Measurements from ENCODE around the gene SMOC2.

SMOC2 gene

GRCh38 chr6:168412456-168412855 lies 28.5 kb upstream of the SMOC2 start:
- no peak for ATAC-seq
- no peak for DNase-seq
- H3K27ac Mint-ChIP-seq = no peak overlapping the region
- H3K4me3 Mint-ChIP-seq = no peak overlapping the region
- H3K9me3 Mint-ChIP-seq = no peaks in the 10 kb centered on the region
- peaks cover 12% of the 10 kb centered on the region for H3K27me3 Mint-ChIP-seq
- no peaks in the 10 kb centered on the region for H3K4me1 Mint-ChIP-seq

DNA sequence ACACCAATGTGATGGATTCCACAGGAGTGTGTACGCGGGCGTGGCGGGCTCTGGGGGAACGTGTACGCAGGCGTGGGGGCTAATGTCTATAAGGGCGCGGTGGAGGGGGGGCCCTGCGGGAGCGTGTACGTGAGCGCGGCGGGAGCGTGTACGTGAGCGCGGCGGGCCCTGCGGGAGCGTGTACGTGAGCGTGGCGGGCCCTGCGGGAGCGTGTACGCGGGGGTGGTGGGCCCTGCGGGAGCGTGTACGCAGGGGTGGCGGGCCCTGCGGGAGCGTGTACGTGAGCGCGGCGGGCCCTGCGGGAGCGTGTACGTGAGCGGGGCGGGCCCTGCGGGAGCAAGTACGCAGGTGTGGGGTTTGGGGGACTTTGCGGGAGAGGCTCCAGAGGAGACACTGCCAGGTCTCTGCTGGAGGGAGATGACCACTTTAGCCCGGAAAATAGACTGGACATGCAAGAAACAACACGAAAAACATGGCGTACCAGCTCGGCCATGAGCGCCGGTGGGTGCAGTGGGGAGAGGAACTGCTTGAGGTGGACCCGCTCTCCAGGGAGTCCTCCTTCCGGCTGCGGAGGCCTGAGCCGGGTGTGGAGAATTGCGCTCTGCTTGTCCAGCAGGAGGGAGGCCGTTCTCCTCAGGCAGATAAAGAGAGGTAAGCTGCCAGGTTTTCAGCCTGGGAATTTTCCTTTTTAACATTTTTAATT lies 27.8 kb upstream of the SMOC2 start:
- DNase-seq = no peak
- no peak overlapping the region for H3K27ac Mint-ChIP-seq
- H3K4me1 Mint-ChIP-seq = no peaks in the 10 kb centered on the region
- peaks cover 16% of the 10 kb centered on the region for H3K27me3 Mint-ChIP-seq
- no peak overlapping the region for H3K4me3 Mint-ChIP-seq
- H3K9me3 Mint-ChIP-seq = no peaks in the 10 kb centered on the region
- ATAC-seq = peak; percentile 65

- H3K4me1 Mint-ChIP-seq = no peaks in the 10 kb centered on the region
- ATAC-seq (no peak), DNase-seq (no peak)
- peaks cover 23% of the 10 kb centered on the region for H3K27me3 Mint-ChIP-seq
- H3K4me3 Mint-ChIP-seq = no peak overlapping the region
- no peak overlapping the region for H3K27ac Mint-ChIP-seq
- no peaks in the 10 kb centered on the region for H3K9me3 Mint-ChIP-seq
These were observed 27.1 kb upstream of the SMOC2 start for GRCh38 chr6:168413856-168414255.

GRCh38 chr6:168414336-168415097 lies 26.5 kb upstream of the SMOC2 start:
- H3K27me3 Mint-ChIP-seq = peaks cover 23% of the 10 kb centered on the region
- no peak overlapping the region for H3K27ac Mint-ChIP-seq
- H3K4me1 Mint-ChIP-seq = no peaks in the 10 kb centered on the region
- no peak overlapping the region for H3K4me3 Mint-ChIP-seq
- DNase-seq = no peak
- no peak for ATAC-seq
- H3K9me3 Mint-ChIP-seq = no peaks in the 10 kb centered on the region

DNA sequence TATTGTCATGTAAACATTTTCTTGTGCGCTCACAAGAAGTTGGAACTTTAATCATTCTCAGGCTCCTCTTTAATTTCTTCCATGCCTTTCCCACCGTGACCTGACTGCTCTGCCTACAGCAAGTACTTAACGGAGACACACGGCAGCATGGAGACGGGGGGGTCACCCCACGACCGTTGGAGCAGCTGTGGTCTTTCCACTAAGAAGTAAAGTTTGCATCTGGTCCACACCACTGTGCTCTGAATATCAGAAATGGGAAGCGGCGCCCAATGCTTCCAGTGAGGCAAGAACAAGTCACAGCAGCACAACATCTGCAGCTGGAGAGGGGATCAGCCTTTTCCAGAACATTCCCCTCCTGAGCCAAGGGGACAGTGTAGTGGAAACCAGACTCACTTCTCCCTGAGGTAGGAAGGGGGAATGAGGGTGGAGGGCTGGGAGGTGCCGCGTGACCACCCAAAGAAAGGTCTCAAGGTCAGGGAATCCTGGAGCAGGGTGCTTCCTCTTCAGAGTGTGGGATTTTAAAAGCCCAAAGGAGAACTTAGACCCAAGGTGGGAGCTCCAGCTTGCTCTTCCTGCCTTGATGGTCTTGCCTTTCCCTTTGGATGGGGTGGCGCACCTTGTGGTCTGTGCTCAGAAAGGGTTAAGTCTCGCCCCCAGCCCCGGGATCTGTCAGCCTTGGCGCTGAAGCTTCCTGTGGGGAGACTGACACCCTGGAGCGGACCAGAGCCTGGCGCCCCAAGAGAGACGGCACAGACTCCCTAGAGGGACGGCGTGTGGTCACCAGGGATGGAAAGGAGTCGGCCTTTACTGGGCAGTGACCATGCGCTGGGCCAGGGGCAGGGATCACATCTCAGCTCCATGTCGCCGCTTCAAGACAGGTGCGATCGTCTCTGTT lies 25.6 kb upstream of the SMOC2 start:
- H3K9me3 Mint-ChIP-seq = no peaks in the 10 kb centered on the region
- H3K4me3 Mint-ChIP-seq = no peak overlapping the region
- peaks cover 23% of the 10 kb centered on the region for H3K27me3 Mint-ChIP-seq
- no peaks in the 10 kb centered on the region for H3K4me1 Mint-ChIP-seq
- H3K27ac Mint-ChIP-seq = peak overlapping the region in 1 of 2 donors; percentile 65
- DNase-seq (no peak), ATAC-seq (no peak)

GRCh38 chr6:168415993-168416530 lies 24.9 kb upstream of the SMOC2 start:
- Mint-ChIP-seq H3K4me3 (no peak overlapping the region), H3K27me3 (peaks cover 23% of the 10 kb centered on the region), H3K27ac (no peak overlapping the region), H3K4me1 (no peaks in the 10 kb centered on the region), H3K9me3 (no peaks in the 10 kb centered on the region)
- no peak for ATAC-seq
- DNase-seq = no peak

DNA sequence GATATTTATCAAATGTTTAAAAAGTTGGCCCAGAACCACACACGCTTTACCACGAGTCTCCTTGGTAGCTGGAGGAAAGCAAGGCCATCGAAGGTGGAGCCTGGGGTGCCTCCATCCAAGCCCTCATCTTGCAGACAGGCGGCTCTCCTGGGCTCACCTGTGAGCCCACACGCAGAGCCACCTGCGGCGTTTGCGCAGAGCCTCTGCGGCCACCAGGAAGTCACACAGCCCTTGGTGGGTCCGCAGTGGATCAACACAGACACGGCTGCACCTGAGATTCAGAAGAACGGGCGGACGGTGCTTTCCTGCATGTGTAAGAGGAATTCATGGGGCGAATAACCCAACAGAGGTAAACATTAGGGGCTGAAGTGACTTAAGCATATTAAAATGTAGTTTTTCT lies 24.5 kb upstream of the SMOC2 start:
- DNase-seq = no peak
- no peak for ATAC-seq
- Mint-ChIP-seq H3K27ac (no peak overlapping the region), H3K4me3 (no peak overlapping the region), H3K9me3 (no peaks in the 10 kb centered on the region), H3K4me1 (no peaks in the 10 kb centered on the region), H3K27me3 (peaks cover 27% of the 10 kb centered on the region)

DNA sequence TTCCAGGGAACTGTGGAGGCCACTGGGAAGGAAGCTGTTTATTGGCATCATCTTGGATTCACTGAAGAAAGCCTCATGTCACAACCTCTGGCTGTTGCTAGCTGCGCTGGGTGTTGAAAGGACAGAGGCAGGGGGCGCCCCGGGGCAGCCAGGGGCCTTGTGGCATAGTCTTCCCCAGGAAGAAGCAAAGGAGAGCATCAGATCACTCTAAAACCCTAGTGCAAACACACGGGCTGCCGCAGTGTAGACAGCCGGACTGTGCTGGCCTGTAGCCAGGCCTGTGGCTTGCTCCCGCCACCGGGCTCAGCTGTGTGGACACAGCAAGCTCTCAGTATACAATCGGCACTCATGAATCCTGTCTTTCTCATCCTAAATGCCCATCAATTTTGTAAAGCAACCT lies 23.8 kb upstream of the SMOC2 start:
- no peak overlapping the region for H3K4me3 Mint-ChIP-seq
- ATAC-seq (no peak), DNase-seq (no peak)
- no peaks in the 10 kb centered on the region for H3K4me1 Mint-ChIP-seq
- peaks cover 33% of the 10 kb centered on the region for H3K27me3 Mint-ChIP-seq
- no peak overlapping the region for H3K27ac Mint-ChIP-seq
- H3K9me3 Mint-ChIP-seq = no peaks in the 10 kb centered on the region

- Mint-ChIP-seq H3K27me3 (peaks cover 36% of the 10 kb centered on the region), H3K4me1 (no peaks in the 10 kb centered on the region), H3K27ac (no peak overlapping the region), H3K4me3 (no peak overlapping the region), H3K9me3 (no peaks in the 10 kb centered on the region)
- no peak for ATAC-seq
- DNase-seq = no peak
These were observed 23.1 kb upstream of the SMOC2 start for GRCh38 chr6:168417679-168418557.

- ATAC-seq (peak; percentile 39), DNase-seq (no peak)
- peaks cover 36% of the 10 kb centered on the region for H3K27me3 Mint-ChIP-seq
- H3K27ac Mint-ChIP-seq = no peak overlapping the region
- no peak overlapping the region for H3K4me3 Mint-ChIP-seq
- no peaks in the 10 kb centered on the region for H3K9me3 Mint-ChIP-seq
- no peaks in the 10 kb centered on the region for H3K4me1 Mint-ChIP-seq
These were observed 22.3 kb upstream of the SMOC2 start for GRCh38 chr6:168418711-168419121.

DNA sequence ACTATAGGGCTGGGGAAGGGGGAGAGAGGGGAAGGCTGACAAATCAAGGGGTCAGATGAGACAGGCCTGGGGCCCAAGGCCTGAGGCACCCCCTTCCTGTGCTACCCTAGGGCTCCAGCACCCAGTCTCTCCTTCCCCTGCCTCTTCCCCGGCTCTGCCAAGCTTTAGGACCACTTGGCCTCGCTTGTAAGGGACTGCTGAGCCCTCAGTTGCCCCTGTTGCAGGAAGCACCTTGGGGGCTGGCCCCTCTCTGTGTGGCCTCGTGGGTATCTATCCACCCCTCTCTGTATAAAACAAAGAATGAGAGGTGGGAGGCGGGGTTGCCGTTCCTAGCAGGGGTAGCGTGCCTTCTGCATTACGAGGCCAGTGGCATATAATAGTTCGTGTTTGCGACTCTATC lies 21.4 kb upstream of the SMOC2 start:
- Mint-ChIP-seq H3K4me3 (no peak overlapping the region), H3K4me1 (no peaks in the 10 kb centered on the region), H3K27ac (no peak overlapping the region), H3K27me3 (peaks cover 36% of the 10 kb centered on the region), H3K9me3 (no peaks in the 10 kb centered on the region)
- peak; percentile 18 for ATAC-seq
- DNase-seq = no peak

- no peak for DNase-seq
- Mint-ChIP-seq H3K9me3 (no peaks in the 10 kb centered on the region), H3K4me1 (no peaks in the 10 kb centered on the region), H3K27me3 (peaks cover 36% of the 10 kb centered on the region), H3K27ac (peak overlapping the region in 1 of 2 donors; percentile 13), H3K4me3 (no peak overlapping the region)
- no peak for ATAC-seq
These were observed 20.9 kb upstream of the SMOC2 start for GRCh38 chr6:168420084-168420483.

DNA sequence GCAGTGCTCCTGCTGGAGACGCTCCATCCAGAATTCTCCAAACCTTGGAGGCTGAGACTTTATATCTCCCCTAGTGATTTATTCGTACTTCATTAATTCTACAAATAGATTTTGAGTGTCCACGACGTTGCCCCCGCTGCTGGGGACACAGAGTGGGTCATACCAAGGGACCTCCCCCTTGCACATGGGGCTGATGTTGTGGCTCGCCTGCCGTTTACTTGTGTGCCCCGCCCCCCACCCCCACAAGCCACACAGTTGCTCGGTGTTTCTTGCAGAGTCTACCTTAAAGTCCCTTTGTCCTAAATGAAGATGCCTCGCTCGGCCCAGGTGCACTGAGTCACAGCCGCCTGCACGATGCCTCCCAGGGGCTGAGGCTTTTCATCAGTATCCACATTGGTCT lies 20.3 kb upstream of the SMOC2 start:
- peaks cover 36% of the 10 kb centered on the region for H3K27me3 Mint-ChIP-seq
- no peaks in the 10 kb centered on the region for H3K4me1 Mint-ChIP-seq
- H3K4me3 Mint-ChIP-seq = no peak overlapping the region

DNA sequence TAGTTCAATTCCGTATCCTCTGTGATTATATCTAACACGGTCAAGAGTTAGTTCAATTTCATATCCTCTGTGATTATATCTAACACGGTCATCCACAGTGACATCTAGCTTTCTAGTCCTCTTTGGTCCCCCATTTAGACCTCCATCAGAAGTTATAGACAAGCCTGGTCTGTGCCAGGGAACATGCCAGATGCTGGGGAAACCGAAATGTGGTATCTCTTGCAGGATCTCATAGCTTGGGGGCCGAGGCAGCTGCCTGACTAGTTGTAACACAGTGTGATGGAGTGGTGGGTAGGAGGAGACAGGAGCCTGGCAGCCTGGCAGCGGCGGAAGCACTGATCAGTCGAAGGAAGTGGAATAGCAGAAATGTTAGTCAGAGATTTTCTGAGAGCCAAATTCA lies 13.8 kb upstream of the SMOC2 start:
- Mint-ChIP-seq H3K27me3 (peaks cover 13% of the 10 kb centered on the region), H3K4me3 (no peak overlapping the region), H3K9me3 (no peaks in the 10 kb centered on the region), H3K4me1 (no peaks in the 10 kb centered on the region), H3K27ac (no peak overlapping the region)
- DNase-seq (no peak), ATAC-seq (no peak)

More for the DNA sequence above, 20.3 kb upstream of the SMOC2 start:
- Mint-ChIP-seq H3K27ac (no peak overlapping the region), H3K9me3 (no peaks in the 10 kb centered on the region)
- DNase-seq (no peak), ATAC-seq (no peak)

Measured in stimulated activated naive CD8-positive, alpha-beta T cell treated with anti-CD3 and anti-CD28 coated beads, Interleukin-15, amount 100 ng/mL, for 72 hours (primary cell).